ENCODE data around the gene LLCFC1.

Gene LLCFC1

DNA sequence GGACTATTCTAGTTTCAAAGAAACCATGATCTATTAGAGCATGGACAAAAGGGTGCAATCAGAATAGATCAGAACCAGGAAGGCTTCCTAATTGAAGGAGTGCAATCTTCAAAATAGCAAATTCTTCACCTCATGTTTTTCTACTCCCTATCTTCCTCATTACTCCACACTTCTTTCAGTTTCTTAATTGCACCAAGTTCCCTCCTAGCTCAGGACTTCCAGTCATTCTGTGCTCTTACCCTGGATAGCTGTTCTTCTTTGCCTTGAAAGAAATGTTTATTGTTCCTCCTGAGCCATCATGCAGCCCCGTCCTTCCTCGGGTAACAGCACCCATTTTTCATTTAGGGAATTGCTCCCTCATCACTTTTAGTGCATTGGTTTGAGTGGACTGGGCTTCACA, 28.8 kb upstream of the LLCFC1 start:
- no peak for DNase-seq

GRCh38 chr7:142913051-142913450, 26.2 kb upstream of the LLCFC1 start:
- DNase-seq: no peak

DNA sequence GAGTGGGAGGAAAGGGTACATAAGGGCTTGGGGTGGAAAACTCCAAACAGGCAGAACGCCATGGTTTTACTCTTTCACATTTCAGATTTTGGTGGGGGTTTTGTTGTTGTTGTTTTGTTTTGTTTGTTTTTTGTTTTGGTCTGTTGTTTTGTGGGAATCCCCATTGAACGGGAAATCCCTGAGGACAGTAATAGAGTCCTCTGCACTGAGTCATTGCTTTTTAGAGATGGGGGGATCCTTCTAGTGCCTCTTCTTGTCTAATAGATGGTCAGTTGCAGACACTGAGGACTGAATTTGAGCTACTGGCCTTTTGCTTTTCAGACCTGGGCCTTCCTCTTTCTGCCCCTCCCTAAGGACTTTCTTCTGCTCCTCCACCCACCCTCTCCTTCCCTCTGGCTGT, 25.7 kb upstream of the LLCFC1 start:
- DNase-seq: no peak

DNA sequence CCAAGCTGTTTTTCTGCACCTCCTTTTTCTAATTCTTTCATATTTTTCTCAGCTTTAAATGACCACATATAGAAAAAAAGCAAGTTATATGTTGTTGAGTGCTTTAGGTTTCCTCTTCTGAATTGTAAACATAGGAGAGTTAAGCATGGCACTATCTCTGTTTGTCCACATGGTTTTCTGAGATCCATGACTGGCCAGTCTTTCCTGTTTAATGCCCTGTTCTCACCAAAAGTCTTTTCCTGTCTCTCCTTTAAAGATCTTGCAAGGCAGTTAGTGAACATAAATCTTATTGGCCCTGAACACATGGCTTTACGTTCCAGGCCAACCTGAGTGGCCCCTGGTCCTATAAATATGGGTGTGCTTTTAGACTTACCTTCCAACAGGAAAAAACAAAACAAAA, 25.2 kb upstream of the LLCFC1 start:
- no peak for DNase-seq

DNA sequence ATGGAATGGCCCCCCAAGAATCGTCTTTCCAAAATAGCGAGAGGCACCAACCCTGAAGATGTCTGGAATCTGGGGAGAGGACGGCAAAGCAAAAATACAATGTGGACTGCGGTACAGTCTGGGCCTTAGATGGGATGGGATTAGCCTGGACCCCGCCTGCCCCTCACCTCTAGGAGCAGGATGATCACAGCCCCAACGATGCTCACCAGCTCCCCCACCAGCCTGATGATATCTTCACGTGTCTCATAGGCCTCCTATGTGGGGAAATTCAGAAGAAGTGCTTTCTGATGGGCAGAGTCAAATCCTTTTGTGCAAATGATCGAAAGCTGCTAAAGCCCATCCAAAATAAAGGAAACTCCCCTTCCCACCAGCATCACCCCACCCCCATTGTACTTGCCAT, 24.0 kb upstream of the LLCFC1 start:
- no peak for DNase-seq

- DNase-seq: no peak
Measured at GRCh38 chr7:142916508-142916907, 22.8 kb upstream of the LLCFC1 start.

DNA sequence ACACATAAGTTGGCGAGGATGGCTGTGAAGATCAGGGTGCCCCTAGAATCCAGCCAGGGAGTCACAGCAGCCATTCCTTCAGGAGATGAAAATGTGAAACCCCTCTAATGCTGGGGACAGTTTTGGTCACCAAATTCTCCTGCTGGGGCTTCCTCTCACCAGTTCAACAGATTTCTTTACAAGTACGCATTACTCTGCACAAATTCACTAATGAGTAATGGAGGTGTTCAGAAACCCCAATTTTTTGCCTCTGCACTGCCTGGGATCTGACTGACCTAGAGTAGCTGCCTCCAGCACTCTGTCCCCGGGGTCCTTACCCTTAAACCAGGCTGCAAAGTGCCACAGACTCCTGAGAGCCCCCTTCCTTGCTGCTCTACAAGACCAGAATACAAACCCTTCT, 21.8 kb upstream of the LLCFC1 start:
- DNase-seq: no peak

GRCh38 chr7:142918901-142919300, 20.4 kb upstream of the LLCFC1 start:
- DNase-seq: no peak

DNA sequence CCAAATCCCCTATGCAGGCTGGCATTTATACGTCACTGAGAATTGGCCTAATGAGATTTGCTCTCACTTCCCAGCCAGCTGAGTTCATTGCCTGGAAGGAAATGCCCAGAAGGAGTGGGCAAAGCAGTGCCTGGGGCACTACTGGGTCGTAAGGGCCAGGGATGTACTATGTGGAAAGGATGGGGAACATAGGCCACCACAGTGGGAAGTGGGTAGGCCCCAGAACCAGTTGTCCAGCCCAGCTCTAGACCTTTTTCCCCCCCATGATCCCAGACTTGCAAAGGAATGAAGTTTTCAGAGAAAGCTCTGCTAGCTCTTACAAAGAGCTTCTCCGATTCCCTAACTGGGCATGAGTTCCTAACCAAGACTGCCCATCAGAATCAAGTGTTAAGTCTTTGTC, 19.6 kb upstream of the LLCFC1 start:
- DNase-seq: no peak

GRCh38 chr7:142923391-142923790, 15.9 kb upstream of the LLCFC1 start:
- DNase-seq: no peak

DNA sequence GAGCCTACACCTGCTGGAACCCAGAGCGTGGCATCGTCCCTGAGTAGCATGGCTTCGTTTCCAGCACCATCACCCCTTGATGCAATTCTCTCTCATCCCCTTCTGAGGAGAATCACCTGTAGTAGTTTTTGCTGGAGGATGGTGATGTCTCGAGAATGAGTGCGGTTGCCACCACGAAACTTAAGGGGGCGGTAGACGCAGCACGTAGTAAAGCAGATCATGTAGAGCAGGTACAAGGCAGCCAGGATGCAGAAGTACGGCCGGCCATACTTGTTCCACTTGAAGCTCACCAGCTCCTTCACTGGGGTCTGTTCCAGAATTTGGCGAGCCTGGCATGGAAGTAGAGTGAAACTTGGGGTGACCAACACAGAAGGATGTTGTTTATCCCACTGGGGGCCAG, 13.9 kb upstream of the LLCFC1 start:
- DNase-seq: no peak

DNA sequence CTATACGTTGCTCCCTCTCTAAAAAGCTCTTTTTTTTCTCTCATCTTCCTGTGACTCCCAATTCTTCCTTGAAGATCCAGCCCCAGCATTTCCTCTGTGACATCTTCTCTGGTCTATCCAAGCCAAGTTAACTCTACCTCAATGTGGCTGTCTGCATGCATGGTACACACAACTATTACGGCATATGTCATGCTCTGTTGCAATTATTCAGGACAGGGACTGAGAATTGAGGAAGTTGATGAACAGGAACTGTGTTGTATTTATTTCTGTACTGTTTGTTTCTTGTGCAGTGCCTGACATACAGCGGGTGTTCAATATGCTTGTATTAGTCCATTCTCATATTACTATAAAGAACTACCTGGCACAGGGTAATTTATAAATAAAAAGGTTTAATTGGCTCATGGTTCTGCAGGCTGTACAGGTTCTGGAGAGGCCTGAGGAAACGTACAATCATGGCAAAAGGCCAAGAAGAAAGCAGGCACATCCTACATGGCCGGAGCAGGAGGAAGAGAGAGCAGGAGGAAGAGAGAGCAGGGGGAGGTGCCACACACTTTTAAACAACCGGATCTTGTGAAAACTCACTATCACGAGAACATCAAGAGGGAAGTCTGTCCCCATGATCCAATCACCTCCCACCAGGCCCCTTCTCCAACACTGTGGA, 12.1 kb upstream of the LLCFC1 start:
- DNase-seq: no peak

DNA sequence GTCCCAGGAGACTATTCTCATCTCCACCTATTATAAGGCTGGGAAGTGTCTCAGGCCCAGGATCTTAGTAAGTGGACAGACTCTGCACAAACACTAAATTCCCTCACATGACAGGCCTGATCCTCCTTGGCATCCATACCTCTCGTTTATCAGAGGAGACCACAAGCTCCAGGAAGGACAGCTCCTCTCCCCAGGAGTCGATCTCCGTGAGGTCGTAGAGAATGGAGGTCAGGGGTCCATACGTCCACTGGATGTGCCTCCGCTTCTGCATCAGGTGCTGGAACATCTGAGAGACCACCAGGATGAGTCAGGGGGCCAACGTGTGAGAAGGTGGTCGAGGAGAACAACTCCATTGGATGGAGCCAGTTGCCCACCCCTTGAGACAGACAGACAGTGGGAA, 11.3 kb upstream of the LLCFC1 start:
- DNase-seq: no peak

DNA sequence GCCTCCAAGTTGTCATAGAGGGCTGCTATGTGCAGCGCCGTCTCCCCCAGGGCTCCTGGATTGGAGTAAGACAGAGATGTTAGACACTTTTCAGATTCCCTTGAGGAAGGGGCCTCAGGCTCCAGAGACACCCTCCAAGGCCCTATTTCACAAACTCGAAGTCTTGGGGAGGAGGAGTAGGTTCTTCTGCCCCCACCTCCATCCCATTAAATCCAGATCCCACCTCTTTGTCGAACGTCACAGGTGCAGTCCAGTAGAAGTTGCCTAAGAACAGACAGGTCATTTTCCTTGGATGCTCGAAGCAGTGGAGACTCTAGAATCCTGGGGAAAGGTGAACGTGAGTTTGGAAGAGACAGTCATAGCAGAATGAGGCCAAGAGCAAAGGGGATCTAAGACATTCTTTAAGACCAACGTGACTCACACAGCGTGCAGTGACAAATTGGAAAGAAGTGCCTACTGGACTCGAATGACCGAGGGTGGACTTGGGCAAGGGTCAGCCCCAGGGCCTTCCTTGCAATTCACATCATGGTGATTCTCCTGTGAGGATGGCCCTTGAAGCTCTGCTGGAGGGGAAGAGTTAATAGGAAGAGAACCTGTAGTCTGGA, 9.1 kb upstream of the LLCFC1 start:
- DNase-seq: no peak

DNA sequence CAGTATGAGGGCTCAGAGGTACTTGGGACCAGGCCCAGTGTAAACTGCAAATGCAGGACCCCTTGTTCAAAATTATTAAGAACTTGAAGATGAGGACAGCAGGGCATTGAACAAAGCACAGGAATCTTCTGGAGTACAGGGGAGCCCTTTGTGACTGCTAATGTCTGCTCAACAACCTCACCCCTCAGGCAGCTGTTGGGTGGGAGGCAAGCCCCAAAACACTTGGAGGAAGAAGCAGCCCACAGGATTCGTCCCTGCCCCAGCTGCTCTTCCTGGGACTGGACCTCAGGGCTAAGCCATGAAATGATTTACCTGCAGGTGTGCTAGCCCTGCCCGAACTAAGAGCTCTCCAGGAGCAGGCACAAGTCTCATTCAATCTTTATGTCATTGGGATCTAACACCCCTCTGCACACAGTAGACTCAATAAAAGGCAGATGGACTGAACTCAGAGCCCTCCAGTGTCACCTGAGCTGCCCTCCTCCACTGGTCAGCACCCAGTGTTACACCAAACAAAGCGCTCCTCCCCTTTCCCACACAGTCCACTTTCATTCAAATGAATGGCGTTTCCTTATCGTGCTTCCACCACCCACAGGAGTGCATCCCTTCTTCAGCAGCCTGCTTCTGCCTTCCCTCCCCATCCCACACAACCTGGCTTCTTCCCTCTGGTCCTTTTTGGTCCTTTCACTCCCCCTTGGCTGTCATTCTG, 6.7 kb upstream of the LLCFC1 start:
- no peak for DNase-seq

GRCh38 chr7:142933092-142933475, 6.2 kb upstream of the LLCFC1 start:
- DNase-seq: no peak

- DNase-seq: no peak
Measured at GRCh38 chr7:142933624-142934023, 5.7 kb upstream of the LLCFC1 start, which contains the start of gene TRPV5. TSS of gene TRPV5 (minus strand) at chr7:142933746. CDS start at chr7:142933459, 287 bp downstream.

GRCh38 chr7:142934056-142934455, 5.2 kb upstream of the LLCFC1 start:
- DNase-seq: no peak

DNA sequence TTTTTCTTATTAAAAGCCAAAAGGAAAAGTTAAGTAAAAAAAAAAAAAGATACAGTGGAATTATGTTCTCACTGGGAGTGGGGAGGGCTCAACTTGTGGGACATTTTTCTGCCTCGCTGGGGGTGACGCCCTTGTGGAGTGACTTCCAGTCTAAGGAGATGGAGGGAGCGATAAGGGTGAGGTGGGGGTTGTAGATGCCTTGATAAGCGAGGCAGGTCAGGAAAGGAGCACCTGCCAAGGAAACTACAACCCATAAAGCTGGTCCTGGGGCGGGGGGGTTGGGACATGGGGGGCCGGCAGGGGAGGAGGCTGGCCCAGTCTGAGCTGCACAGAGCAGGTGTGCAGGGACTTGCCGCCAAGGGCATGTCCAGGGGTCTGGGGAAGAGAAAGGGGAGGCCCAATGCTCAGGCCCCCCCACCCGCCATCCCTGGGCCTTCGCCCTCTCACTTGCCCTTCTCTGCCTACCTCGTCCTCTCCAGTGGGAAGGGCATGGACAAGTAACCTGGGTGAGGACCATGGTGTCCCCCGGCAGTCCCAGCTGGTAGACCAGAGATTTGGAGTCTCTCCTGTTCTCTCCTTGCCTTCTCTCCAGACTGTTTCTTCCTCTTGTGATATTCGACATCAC, 3.2 kb upstream of the LLCFC1 start:
- no peak for DNase-seq

- DNase-seq: no peak
Measured at GRCh38 chr7:142938611-142939010, 673 bp upstream of the LLCFC1 start.

- DNase-seq: no peak
Measured at GRCh38 chr7:142940966-142941535, 1.8 kb downstream of the LLCFC1 start.

DNA sequence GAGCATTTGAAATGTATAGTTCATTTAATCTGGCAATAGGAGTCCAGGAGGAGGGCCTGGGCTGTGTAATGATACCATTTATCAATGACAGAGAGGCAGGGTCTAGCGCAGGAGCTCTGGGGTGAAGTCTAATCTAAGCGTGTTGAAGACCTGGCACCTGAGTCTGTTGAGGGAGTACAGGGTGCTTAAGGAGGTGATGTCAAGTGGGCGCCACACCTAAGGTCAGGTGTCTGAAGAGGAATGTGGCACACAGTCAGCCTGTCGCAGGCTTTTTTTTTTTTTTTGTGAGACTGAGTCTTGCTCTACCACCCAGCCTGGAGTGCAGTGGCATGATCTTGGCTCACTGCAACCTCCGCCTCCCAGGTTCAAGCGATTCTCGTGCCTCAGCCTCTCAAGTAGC, 2.3 kb downstream of the LLCFC1 start:
- no peak for DNase-seq

- DNase-seq: no peak
Measured at GRCh38 chr7:142942746-142943145, 3.5 kb downstream of the LLCFC1 start.
